ENCODE results near the gene EMC9. TPM values are rescaled to one million over a fixed set of nuclear protein-coding genes. Genes with fewer than 3 reads are reported as not detected.

The EMC9 gene
- total and polyA plus RNA-seq, 4 donors = 8.6 to 17.8 (median 13.4) TPM

DNA sequence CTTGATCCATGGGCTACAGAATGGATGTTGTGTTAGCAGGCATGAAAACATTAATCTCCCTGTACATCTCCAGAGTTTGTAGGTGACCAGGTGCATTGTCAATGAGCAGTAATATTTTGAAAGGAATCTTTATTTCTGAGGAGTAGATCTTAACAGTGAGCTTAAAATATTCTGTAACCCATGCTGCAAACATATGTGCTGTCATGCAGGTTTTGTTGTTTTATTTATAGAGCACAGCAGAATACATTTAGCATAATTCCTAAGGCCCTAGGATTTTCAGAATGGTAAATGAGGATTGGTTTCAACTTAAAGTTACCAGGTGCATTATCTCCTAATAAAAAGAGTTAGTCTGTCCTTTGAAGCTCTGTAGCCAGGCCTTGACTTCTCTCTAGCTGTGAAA is 14.5 kb downstream of the EMC9 start:
- no peak for DNase-seq (ENCODE audit: low spot score)
- TF ChIP-seq SP1 (IDR thresholded peaks at IDR 0.05) (no peak), HNF4A (conservative IDR thresholded peaks at IDR 0.05) (no peak), GABPA (IDR thresholded peaks at IDR 0.05 in 1 of 2, conservative IDR thresholded peaks at IDR 0.05 in 1 of 2) (no peak), NR2F2 (IDR thresholded peaks at IDR 0.05) (no peak), YY1 (IDR thresholded peaks at IDR 0.05) (no peak), JUND (IDR thresholded peaks at IDR 0.05) (no peak), RAD21 (IDR thresholded peaks at IDR 0.05) (no peak)
- TF ChIP-seq, protein P1, sequence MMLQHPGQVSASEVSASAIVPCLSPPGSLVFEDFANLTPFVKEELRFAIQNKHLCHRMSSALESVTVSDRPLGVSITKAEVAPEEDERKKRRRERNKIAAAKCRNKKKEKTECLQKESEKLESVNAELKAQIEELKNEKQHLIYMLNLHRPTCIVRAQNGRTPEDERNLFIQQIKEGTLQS (IDR thresholded peaks at IDR 0.05) = no peak
- H3K9ac ChIP-seq (ENCODE audit: low read depth in 1 of 2, low read length in 2 of 2) = no peak overlapping the region
- no peak overlapping the region for H3K27ac ChIP-seq (ENCODE audit: low read depth in 1 of 2, low read length in 2 of 2)
- H3K36me3 ChIP-seq (ENCODE audit: control insufficient read depth in 4 of 4, insufficient read depth in 3 of 4, low read depth in 1 of 4, low read length in 3 of 4) = peaks cover 8 to 21% (median 18%) of the 10 kb centered on the region in 4 donors
- no peaks in the 10 kb centered on the region for H3K9me3 ChIP-seq (ENCODE audit: control insufficient read depth in 4 of 4, low read length in 3 of 4)
- no peak overlapping the region for H3K4me3 ChIP-seq (ENCODE audit: low read depth in 1 of 3, low read length in 3 of 3)
- no peaks in the 10 kb centered on the region for H3K27me3 ChIP-seq (ENCODE audit: control insufficient read depth in 4 of 4, insufficient read depth in 4 of 4, low read length in 3 of 4)
- peaks cover 7 to 19% (median 16%) of the 10 kb centered on the region in 4 donors for H3K4me1 ChIP-seq (ENCODE audit: control insufficient read depth in 4 of 4, insufficient read depth in 4 of 4, low read length in 3 of 4)

DNA sequence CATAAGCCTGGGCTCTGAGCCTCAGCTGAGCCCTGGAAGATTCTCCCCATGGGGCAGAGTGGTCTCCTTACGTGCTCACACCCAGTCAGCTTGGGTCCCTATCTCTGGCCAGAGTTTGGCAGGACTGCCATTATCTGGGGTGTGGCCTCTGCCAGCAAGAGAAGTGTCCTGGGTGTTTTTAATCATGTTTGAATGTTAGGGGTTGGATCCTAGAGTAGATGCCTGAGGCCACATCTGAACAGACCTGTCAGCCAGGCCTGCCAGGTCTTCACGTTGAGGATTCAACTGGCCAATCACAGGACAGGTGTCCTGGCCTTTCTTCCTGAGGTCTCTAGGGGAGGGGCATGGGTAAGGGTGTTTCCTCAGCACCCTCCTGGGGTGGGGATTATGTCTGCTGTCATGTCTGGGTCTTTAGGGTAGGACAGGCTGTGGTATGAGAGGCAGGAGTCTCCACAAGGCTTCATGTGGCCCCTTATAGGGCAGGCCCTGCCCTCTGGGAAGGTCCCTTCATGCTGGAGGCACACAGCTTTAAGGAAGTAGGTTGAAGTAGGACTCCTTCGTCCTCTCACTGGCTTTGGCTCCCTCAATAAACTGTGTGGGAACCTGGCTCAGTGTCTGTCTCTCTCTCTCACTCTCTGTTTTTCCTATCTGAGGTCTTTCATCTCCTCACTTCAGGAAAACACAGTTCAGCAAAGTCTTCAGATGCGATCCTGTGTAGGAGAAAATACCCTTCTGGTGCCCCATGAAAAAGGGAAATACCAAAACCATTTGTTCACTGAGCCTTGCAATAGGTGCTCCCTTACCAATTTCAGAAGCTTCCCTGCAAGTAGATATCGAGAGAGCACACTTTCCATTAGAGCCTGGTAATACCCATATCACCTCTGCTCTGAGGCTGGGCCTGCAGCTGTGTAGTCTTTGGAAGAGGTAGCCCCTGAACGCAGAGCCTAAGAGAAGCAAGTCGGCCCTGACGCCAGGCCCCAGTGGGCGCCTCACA is 17.7 kb downstream of the EMC9 start:
- Histone ChIP-seq H3K27ac (ENCODE audit: low read depth in 1 of 2, low read length in 2 of 2) (no peak overlapping the region), H3K36me3 (ENCODE audit: control insufficient read depth in 4 of 4, insufficient read depth in 3 of 4, low read depth in 1 of 4, low read length in 3 of 4) (peaks cover 28 to 49% (median 45%) of the 10 kb centered on the region in 4 donors), H3K27me3 (ENCODE audit: control insufficient read depth in 4 of 4, insufficient read depth in 4 of 4, low read length in 3 of 4) (no peaks in the 10 kb centered on the region), H3K4me3 (ENCODE audit: low read depth in 1 of 3, low read length in 3 of 3) (no peak overlapping the region), H3K9me3 (ENCODE audit: control insufficient read depth in 4 of 4, low read length in 3 of 4) (no peaks in the 10 kb centered on the region), H3K9ac (ENCODE audit: low read depth in 1 of 2, low read length in 2 of 2) (no peak overlapping the region), H3K4me1 (ENCODE audit: control insufficient read depth in 4 of 4, insufficient read depth in 4 of 4, low read length in 3 of 4) (peaks cover 0 to 4% (median 2%) of the 10 kb centered on the region in 4 donors)
- WGBS = 92% methylated on average over 9 of the region's 9 CpGs
- TF ChIP-seq EGR1 (IDR thresholded peaks at IDR 0.05; ENCODE audit: low read depth in 2 of 2) = no peak
- DNase-seq (ENCODE audit: low spot score) = peak; percentile 71

DNA sequence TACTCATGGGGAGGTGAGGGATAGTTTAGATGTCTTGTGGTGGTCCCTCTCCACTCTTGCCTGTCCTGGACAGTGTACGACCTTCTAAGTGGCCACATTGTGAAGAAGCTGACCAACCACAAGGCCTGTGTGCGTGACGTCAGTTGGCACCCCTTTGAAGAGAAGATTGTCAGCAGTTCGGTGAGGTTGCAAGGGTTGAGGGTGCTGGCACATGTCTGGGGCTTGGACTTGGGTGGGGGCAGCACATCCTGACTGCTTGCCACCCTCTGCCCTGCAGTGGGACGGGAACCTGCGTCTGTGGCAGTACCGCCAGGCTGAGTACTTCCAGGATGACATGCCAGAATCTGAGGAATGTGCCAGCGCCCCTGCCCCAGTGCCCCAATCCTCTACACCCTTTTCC is 18.5 kb downstream of the EMC9 start:
- H3K4me3 ChIP-seq (ENCODE audit: low read depth in 1 of 3, low read length in 3 of 3) = no peak overlapping the region
- no peak overlapping the region for H3K9ac ChIP-seq (ENCODE audit: low read depth in 1 of 2, low read length in 2 of 2)
- peaks cover 28 to 56% (median 53%) of the 10 kb centered on the region in 4 donors for H3K36me3 ChIP-seq (ENCODE audit: control insufficient read depth in 4 of 4, insufficient read depth in 3 of 4, low read depth in 1 of 4, low read length in 3 of 4)
- no peaks in the 10 kb centered on the region for H3K27me3 ChIP-seq (ENCODE audit: control insufficient read depth in 4 of 4, insufficient read depth in 4 of 4, low read length in 3 of 4)
- WGBS = 97% methylated on average over 8 of the region's 8 CpGs
- H3K4me1 ChIP-seq (ENCODE audit: control insufficient read depth in 4 of 4, insufficient read depth in 4 of 4, low read length in 3 of 4) = peaks cover 0 to 9% (median 4%) of the 10 kb centered on the region in 4 donors
- no peak overlapping the region for H3K27ac ChIP-seq (ENCODE audit: low read depth in 1 of 2, low read length in 2 of 2)
- no peaks in the 10 kb centered on the region for H3K9me3 ChIP-seq (ENCODE audit: control insufficient read depth in 4 of 4, low read length in 3 of 4)
- TF ChIP-seq GABPA (IDR thresholded peaks at IDR 0.05 in 1 of 2, conservative IDR thresholded peaks at IDR 0.05 in 1 of 2) = no peak
- TF ChIP-seq HNF4A (conservative IDR thresholded peaks at IDR 0.05) = no peak
- no peak for TF ChIP-seq NR2F2 (IDR thresholded peaks at IDR 0.05)
- TF ChIP-seq, protein P2, sequence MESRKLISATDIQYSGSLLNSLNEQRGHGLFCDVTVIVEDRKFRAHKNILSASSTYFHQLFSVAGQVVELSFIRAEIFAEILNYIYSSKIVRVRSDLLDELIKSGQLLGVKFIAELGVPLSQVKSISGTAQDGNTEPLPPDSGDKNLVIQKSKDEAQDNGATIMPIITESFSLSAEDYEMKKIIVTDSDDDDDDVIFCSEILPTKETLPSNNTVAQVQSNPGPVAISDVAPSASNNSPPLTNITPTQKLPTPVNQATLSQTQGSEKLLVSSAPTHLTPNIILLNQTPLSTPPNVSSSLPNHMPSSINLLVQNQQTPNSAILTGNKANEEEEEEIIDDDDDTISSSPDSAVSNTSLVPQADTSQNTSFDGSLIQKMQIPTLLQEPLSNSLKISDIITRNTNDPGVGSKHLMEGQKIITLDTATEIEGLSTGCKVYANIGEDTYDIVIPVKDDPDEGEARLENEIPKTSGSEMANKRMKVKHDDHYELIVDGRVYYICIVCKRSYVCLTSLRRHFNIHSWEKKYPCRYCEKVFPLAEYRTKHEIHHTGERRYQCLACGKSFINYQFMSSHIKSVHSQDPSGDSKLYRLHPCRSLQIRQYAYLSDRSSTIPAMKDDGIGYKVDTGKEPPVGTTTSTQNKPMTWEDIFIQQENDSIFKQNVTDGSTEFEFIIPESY (IDR thresholded peaks at IDR 0.05) = no peak
- no peak for TF ChIP-seq RAD21 (IDR thresholded peaks at IDR 0.05)
- TF ChIP-seq EGR1 (IDR thresholded peaks at IDR 0.05; ENCODE audit: low read depth in 2 of 2) = no peak
- TF ChIP-seq, protein P3, sequence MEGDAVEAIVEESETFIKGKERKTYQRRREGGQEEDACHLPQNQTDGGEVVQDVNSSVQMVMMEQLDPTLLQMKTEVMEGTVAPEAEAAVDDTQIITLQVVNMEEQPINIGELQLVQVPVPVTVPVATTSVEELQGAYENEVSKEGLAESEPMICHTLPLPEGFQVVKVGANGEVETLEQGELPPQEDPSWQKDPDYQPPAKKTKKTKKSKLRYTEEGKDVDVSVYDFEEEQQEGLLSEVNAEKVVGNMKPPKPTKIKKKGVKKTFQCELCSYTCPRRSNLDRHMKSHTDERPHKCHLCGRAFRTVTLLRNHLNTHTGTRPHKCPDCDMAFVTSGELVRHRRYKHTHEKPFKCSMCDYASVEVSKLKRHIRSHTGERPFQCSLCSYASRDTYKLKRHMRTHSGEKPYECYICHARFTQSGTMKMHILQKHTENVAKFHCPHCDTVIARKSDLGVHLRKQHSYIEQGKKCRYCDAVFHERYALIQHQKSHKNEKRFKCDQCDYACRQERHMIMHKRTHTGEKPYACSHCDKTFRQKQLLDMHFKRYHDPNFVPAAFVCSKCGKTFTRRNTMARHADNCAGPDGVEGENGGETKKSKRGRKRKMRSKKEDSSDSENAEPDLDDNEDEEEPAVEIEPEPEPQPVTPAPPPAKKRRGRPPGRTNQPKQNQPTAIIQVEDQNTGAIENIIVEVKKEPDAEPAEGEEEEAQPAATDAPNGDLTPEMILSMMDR (IDR thresholded peaks at IDR 0.05; ENCODE audit: low read depth, low read length, missing input control) = no peak
- no peak for TF ChIP-seq FOXA2 (IDR thresholded peaks at IDR 0.05)
- no peak for TF ChIP-seq TAF1 (conservative IDR thresholded peaks at IDR 0.05)
- TF ChIP-seq, protein P4, sequence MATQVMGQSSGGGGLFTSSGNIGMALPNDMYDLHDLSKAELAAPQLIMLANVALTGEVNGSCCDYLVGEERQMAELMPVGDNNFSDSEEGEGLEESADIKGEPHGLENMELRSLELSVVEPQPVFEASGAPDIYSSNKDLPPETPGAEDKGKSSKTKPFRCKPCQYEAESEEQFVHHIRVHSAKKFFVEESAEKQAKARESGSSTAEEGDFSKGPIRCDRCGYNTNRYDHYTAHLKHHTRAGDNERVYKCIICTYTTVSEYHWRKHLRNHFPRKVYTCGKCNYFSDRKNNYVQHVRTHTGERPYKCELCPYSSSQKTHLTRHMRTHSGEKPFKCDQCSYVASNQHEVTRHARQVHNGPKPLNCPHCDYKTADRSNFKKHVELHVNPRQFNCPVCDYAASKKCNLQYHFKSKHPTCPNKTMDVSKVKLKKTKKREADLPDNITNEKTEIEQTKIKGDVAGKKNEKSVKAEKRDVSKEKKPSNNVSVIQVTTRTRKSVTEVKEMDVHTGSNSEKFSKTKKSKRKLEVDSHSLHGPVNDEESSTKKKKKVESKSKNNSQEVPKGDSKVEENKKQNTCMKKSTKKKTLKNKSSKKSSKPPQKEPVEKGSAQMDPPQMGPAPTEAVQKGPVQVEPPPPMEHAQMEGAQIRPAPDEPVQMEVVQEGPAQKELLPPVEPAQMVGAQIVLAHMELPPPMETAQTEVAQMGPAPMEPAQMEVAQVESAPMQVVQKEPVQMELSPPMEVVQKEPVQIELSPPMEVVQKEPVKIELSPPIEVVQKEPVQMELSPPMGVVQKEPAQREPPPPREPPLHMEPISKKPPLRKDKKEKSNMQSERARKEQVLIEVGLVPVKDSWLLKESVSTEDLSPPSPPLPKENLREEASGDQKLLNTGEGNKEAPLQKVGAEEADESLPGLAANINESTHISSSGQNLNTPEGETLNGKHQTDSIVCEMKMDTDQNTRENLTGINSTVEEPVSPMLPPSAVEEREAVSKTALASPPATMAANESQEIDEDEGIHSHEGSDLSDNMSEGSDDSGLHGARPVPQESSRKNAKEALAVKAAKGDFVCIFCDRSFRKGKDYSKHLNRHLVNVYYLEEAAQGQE (IDR thresholded peaks at IDR 0.05) = no peak
- peak; percentile 53 for DNase-seq (ENCODE audit: low spot score)

All from liver (tissue), 9 donors.